Activated CD8-positive, alpha-beta memory T cell treated with anti-CD3 and anti-CD28 coated beads, Interleukin-2, amount 50 U/mL, for 4 hours (primary cell): ENCODE measurements around the gene ERBB4.
"Not testable (repeated sequence)": the region's sequence is repeated elsewhere in the genome, so short reads cannot be mapped to it uniquely, and the experiment has no call there.

ENCODE experiments used
- DNase-seq: peaks from one replicate; pipeline ENCODE4 v3.0.0-alpha.2; 2020

Gene ERBB4

DNA sequence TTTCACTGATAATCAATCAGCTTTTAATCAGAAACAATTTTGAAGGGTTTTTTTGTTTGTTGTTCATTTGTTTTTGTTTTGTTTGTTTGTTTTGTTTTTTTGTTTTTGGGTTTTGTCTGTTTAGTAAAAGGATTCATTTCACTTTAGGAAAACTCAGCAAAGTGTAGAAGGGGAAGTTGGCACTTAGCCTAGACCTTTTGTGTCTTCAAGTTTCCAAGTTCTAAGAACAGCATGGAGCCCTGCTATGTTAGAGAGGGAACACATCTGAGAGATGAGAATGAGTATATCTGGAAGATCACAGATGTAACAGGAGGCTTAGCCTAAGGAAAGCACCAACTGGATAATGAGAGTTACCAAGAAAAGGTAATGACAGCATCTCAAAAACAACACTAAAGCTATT, 501.5 kb downstream of the ERBB4 start:
- DNase-seq, result no peak

DNA sequence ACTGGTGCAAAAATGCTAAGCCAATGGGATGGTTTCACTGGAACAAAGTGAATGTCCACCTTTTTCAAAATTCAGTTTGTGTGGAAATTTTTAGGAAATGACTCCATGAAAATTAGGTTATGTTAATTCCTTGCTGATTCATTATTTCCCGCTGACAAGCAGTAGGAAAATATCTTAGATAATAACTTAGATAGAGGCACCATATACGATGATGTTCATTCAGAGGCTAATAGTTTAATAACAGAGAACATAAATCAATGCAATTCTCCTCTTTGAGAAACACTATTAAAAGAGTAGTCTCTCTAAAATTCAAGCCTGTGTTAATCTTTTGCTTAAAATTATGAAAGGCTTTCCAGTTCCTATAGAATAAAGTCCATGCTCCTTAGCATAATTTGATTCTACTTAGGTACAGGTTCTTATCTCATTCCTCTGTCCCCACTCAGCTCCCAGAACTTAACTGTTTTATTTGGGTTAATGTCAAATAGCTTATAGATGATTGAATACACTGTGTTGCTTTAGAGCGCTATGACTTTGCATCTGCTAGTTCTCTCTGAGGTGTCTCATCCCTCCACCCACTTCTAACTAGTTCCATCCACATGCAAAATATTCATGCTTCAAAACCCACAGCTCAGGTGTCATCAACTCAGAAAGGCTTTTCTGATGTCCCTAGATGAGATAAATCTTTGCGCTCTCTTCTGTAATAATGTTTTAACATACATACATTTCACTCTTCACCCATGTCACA, 503.6 kb downstream of the ERBB4 start:
- no peak for DNase-seq

DNA sequence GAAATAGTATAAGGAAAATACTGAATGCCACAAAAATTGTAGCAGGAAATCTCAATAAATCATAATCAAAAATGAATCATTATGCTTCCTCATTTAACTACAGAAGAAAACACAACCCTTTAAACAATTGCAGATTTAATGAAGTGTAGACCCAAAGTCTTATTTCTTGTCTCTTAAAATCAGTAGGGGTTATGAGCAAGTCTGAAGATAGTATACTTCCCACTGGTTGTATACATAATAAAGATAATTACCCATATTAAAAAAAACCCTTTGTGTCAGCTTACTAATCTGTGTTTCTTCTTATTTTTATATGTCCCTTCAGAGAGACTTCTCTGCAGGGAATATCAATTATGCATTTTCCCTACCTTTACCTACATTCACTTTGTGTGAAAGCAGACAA, 504.7 kb downstream of the ERBB4 start:
- no peak for DNase-seq

DNA sequence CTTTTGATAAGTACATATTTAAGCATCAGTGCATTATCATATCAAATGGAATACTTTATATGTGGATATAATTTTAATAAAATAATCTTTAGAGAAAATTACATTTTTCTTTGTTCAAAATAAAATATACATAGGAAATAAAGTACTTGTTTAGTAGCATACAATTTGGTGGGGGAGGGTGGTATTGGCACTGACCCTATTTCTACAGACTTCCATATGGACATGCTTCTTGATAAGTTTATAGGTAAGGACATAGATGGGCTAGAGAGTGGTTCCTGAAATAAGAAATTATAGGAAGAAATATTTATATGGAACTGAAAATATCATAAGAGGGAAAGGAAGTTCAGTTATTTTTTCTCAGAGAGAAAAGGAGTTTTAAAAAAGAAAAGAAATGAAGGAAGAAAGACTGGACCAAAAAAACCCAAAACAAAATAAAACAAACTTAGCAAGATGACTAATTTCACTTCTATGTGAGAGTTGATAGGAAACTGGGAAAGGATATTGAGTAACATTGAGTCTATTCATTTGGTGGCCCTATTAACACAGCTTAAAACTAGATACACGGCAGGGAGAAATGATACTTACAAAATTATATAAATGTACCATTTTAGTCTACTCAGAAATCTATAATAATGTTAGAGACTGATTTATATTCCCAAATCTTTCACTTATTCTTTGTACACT, 505.9 kb downstream of the ERBB4 start:
- no peak for DNase-seq

DNA sequence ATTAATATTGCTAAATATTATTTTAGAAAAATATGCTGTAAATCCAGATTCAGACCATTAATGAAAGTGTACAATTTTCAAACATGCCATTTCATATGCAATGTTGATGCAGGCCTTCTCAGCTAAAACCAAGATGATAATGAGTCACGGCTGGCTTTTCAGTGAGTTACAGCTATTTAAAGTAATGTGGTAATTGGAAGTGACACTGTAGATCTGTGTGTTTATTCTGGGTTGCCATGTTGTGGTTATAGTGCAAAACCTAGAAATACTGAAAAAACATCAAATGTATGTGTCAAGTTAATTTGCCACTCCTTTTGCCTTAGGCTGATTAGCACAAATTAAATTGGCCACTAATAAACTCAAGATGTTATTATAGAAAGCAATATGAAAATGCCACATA, 506.6 kb downstream of the ERBB4 start:
- DNase-seq, result no peak

DNA sequence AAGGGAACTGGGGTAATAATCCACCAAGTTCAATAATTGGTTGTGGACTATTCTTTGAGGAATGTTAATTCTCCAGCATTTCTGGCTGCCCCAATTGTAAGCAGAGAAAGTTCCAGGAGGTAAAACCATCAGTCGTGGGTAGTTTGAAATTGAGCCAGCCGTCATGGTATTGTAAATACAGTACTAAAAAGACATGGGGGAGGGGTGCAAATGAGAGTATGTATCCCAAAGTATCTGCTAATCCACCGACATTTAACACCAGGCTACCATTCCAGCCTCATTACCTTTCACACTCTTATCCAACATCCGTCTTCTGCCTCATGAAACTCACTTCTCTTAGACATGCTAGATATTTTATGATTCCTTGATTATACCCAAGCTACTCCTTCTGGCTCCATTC, 507.9 kb downstream of the ERBB4 start:
- DNase-seq, result no peak

DNA sequence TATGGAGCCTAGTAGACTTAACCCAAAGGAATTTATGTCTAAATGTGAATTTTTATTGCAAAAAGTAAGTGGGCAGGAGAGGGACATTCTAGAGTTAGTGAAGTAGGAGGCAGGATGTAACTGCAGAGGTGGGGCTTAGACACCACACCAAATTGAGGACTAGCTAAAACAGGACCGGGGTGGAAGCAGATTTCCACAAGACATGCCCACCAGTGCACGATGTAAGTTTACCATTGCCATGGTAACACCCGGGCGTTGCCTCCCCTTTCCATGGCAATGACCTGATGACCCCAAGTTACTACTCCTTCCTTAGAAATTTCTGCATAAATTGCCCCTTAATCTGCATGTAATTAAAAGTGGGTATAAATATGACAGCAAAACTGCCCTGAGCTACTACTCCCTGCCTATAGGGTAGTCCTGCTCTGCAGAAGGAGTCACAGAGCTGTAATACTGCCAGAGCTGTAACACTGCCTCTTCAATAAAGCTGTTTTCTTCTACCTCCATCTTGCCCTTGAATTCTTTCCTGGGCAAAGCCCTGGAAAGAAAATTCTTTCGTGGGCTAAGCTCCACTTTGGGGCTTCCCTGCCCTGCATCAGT, 509.7 kb downstream of the ERBB4 start:
- DNase-seq, result no peak

DNA sequence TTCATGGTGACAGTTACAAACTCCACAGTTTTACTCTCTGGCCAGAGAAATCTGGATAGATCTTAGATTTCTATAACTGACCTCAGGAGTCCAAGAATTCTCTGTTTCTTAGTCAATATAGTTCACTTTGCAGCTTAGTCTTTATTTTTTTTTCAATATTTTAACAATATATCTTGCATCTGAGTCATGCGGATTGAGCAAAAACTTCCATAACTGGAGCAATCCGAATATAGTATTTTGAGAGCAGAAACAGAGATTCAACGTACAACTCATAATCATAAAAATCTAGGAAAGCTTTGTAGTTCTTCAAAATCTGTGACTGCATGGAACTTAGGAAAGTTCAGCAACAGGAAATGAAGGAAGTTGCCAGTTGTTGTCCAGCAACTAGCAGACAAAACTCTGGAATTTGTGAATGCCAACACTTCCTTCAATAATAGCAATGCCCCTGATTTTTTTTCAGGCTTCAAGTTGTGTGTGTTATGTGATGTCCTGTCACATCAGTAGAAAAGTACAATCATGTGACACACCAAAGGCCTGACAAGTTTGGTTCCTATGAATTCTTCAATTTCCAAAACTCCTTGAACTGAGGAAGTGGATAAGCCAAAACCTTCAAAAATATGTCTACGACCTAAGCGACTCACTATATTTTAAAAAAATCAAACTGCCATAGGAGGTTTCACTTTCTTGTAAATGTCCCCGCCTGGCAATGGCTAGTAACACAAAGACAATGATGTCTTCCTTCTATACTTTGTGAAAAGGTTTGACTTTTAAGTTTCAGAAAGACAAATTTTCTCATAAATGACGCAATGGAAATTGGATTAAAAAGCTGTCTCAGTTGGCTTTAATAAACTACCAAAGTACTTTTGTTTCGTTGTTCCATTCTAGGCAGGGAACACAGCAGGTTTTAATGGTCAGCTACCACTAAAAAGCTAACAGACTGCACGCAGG, 510.6 kb downstream of the ERBB4 start:
- DNase-seq, result no peak

DNA sequence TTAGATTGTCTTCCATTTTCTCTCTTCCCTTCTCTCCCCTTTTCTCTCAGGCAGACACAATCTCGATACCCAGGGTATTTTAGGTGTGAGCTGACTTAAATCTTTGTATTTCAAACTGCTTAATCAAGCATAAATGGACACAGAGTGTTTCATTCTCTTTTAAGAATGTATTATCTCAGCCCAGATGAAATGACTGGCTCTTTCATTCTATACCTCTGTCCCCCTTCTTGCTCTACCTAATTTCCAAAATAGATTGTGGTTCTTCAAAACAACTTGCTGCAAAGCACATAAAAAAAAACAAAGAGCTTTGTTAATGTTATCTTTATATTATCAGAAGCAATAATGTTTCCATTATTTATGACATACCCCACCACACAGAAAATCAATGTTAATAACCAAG, 514.6 kb downstream of the ERBB4 start:
- DNase-seq, result no peak

DNA sequence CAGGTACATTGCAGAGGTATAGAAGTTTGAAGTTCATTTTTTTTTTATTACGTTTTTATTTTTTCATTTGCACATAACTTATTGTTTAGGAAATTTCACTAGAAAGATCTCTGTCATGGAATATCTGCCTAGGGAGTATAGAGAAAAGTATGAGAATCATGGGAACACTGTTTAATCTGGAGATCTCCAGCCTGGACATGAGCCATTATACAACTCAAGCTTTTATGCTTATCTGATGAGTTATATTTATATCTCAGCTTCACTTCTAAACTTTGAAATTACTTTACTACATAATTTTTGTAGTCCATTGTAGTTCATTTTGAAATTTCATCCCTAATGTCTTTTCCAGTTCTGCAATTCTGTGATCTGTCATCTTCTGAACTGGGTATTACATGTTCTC, 515.6 kb downstream of the ERBB4 start:
- no peak for DNase-seq

DNA sequence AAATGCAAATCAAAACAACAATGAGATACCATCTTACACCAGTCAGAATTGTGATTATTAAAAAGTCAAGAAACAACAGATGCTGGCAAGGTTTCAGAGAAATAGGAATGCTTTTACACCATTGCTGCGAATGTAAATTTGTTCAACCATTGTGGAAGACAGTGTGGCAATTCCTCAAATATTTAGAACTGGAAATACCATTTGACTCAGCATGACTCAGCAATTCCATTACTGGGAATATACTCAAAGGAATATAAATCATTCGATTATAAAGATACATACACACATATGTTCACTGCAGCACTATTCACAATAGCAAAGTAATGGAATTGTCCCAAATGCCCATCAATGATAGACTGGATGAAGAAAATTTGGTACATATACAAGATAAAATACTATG, 516.7 kb downstream of the ERBB4 start:
- no peak for DNase-seq

DNA sequence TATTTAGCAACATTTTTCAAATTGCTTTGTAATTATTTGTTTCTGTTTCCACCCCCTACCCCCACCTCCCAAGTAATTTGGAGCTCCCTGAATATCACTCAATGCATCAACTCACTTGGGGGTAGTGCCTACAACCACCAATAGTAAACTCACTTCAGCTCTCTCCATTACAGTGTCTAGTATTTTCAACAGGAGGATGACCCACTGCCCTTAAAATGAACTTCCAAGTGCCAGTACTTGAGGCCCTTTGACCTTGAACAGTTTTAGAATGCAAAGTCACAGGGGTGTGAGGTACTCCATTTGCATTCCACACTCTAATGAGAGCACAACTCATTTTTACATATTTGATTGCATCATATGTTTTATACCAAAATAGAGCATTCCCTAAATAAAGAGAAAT, 523.0 kb downstream of the ERBB4 start:
- no peak for DNase-seq

DNA sequence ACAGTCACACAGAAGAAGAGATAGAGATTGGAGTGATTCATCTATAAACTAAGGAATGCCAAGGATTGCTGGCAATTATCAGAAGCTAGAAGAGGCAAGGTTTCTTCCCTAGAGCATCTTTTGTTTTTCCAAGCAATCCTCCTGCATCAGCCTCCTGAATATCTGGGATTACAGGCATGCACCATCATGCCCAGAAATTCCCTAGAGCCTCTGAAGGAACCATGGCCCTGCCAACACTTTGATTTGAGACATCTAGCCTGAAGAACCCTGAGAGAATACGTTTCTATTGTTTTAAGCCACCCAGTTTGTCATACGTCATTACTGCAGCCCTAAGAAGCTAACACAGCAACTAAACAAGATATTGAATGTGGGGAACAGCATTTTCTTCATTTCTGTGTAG, 525.0 kb downstream of the ERBB4 start:
- no peak for DNase-seq

DNA sequence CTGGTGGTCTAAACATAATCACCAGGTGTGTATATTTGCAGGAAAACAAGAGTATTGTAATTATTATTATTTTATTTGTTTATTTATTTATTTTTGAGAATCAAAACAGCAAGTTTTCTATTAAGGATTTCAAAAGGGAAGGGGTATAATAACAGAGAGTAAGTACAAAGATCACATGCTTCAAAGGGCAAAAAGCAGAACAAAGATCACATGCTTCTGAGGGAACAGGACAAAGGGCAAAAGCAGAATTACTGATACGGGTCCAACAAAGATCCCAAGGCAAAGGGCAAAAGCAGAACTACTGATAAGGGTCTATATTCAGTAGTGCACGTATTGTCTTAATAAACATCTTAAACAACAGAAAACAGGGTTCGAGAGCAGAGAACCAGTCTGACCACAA, 528.3 kb downstream of the ERBB4 start:
- DNase-seq, result not testable (repeated sequence)

DNA sequence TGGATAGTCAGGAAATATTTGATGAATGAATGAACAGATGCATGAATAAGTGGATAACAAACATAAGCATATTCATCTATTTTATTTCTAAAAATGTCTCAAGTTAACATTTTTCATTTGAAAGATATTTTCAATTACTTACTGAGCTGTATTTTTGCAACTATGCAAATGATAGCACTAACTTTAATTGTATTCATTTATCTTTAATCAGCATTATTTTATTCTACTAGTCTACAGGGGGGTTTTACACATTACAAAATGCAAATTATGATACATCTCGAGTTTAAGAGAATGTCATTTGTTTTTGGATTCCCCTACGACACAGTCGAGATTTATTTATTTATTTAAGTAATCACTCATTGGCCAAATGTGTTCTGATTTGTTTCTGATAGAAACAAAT, 530.6 kb downstream of the ERBB4 start:
- no peak for DNase-seq

DNA sequence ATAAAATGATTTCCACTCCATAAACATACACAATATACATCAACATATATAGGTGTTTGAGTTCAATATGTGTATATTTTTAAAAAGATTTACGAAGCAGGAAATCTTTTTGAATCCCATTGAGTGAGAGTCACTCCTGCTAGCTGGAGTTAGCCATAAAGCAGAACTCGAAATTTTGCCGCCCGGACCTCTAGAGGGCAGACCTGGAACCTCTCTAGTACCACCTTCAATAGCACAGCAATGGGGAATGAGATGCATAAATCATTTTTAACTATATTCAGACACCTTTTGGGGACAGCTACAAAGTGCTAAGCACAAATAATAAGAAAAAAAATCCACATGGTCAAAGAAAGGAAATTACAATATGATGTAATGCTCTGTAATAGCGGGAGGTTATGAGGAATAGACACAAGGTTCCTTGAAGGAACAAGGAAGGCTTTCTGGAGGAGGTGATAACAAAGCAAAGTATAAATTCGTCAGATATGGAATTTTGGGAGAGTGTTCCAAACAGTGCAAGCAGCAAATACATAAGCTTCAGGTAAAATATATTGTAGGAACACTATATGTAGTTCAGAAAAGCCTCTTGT, 533.4 kb downstream of the ERBB4 start:
- no peak for DNase-seq

DNA sequence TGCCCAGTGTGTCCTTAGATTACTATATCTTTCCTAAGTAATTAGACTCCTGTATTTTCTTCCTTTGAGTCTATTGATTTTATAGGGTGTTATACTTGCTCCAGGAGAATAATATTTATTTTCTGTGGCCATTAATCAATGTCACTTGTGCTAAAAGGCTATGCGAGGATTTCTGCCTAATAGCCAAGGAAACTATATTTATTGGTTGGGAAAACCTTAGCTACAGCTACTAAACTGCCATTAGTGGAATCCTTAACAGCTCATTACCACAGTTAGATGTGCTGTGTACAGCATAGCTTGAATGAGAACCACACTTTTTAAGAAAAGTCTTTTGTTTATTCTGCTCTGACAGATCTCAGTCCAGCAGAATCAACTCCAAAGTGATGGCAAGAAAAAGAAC, 537.3 kb downstream of the ERBB4 start:
- no peak for DNase-seq

DNA sequence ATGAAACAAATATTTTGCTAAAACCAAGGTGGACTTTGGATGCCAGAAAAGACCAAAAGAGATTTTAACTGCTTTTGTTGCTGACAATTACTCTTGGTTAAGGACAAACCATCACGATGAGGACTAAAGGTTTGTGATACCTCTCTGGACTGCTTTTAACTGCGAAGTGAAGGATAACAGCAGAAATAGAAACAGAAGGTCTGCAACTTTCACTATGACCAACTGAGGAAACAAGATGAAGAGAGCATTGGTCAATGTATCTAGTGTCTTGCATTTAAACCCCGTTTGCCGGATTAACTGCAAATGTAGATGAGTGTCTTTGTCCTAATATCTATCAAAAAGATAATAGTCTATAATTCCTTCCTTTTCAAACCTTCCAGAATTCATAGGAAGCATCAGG, 541.7 kb downstream of the ERBB4 start:
- no peak for DNase-seq

DNA sequence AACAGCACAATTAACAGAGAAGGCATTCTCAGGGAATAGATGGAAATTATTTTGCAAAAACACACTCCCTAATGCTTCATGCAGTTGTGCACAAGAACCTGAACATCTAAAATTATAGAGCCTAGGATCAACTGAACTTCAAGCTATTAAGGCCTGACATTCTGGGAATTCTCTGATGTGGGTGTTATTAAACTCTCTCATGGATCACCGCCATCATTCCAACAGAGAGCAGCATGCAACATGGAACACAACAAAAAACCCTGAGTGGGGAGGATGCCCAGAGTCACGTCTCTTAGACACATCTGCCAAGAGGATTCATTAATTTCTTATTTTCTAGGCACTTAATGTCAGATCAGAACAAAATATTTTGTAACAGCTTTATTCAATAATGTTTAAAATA, 543.8 kb downstream of the ERBB4 start:
- DNase-seq, result no peak

DNA sequence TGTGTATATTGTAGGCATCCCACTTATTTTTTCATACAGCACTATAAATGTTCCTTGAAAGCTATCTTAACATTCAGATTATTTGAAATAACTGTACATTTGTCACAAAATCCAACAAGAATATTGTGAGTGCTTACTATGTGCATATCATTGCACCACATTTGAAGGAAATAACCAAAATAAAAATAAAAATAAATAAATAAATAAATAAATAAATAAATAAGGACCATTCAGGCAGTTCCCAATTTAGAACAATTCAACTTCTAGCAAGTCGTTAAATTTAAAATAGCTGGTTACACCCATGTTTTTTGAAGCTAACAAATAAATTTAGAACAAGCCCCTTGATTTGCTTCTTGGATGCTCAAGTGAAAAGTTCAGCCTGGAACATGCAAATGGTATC, 548.3 kb downstream of the ERBB4 start:
- no peak for DNase-seq

DNA sequence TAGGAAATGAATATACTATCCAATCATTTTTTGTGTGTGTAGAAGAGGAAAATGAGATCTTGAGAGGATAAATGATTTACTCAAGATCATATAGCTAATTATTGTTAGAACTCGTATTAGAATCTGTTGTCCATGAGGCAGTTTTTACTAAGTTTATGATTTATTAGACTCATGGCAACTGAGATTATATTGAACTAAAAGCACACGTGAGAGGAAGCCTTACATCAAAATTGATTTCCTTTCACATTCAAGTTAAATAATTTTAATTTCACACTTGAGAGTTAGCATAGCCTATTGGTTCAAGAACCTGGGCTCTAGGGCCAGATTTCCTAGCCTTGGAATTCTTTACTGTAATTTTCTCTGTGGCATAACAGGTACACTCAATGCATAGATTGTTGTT, 552.3 kb downstream of the ERBB4 start:
- DNase-seq, result no peak

DNA sequence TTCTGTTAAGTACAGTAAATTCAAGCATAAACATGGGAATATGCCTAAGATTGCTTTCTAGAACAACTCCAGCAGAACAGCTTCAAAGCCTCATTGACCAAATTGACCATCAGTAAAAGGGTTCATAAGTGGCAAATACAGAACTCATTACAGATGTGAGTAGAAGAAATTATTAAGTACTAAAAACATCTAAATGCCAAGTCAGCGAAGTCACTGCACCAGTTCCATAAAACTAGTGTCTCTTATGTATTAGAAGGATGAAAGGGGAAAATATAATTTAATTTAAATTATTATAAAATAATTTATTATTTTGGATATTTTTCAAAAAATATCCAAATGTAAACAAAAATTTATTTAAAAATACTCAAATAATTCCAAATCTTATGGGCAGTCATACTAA, 553.2 kb downstream of the ERBB4 start:
- no peak for DNase-seq

DNA sequence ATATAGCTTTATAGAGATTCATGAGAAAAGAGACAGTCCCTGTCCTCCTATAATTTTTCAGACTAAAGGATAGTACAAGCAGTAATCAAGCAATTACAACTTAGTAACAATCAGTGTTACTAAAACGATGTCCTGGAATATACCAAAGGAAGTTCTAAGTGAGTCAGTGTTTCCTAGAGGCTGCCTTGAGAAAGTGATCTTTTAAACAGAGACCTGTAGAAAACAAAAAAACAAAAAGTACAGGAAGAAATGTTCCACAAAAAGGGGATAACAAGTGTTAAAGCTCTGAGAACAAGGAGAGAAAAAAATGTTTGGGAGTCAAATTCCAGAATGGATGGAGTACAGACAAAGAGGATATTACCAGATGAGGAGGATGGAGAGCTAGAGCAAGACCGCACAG, 556.4 kb downstream of the ERBB4 start:
- no peak for DNase-seq
